ENCODE results near the gene FOXP1. TPM values are rescaled to one million over a fixed set of nuclear protein-coding genes. Genes with fewer than 3 reads are reported as not detected.

Gene FOXP1
- total RNA-seq, 1 experiment from 2014 or later: 2.9 TPM

DNA sequence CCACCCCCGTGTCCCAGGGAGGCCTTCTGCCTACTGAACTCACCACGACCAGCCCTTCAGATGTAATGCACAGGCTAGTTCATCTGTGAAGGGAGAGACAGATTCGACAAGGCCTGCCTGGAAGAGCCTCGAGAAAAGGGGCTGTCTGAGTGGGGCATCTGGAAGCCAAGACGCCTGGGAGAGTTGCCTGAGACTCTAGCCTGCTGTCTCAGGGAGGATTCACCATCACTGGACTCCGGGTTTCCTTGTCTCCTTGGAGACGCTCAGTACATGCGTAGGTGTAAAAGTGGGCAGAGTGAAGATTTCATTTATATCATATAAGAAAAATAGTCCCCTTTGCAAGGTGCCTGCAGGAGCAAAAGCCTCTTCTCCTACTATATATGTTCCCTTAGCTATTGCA lies 468.9 kb downstream of the FOXP1 start:
- Histone ChIP-seq H3K27ac (ENCODE audit: low read length) (no peak overlapping the region), H3K4me3 (ENCODE audit: low read depth in 2 of 2, low read length in 2 of 2) (no peak overlapping the region), H3K36me3 (ENCODE audit: control insufficient read depth, insufficient read depth, low read length) (no peaks in the 10 kb centered on the region), H3K4me1 (ENCODE audit: control insufficient read depth, insufficient read depth, low read length) (no peaks in the 10 kb centered on the region), H3K9me3 (ENCODE audit: control insufficient read depth, insufficient read depth, low read depth, low read length) (no peaks in the 10 kb centered on the region), H3K27me3 (ENCODE audit: control insufficient read depth, insufficient read depth, low read length) (no peaks in the 10 kb centered on the region)
- intact Hi-C loops (cut with micrococcal nuclease; ENCODE audit: unreplicated experiment): no loop called here
- BruUV-seq (replicated peaks): no TSS peak
- TF ChIP-seq, protein P1, sequence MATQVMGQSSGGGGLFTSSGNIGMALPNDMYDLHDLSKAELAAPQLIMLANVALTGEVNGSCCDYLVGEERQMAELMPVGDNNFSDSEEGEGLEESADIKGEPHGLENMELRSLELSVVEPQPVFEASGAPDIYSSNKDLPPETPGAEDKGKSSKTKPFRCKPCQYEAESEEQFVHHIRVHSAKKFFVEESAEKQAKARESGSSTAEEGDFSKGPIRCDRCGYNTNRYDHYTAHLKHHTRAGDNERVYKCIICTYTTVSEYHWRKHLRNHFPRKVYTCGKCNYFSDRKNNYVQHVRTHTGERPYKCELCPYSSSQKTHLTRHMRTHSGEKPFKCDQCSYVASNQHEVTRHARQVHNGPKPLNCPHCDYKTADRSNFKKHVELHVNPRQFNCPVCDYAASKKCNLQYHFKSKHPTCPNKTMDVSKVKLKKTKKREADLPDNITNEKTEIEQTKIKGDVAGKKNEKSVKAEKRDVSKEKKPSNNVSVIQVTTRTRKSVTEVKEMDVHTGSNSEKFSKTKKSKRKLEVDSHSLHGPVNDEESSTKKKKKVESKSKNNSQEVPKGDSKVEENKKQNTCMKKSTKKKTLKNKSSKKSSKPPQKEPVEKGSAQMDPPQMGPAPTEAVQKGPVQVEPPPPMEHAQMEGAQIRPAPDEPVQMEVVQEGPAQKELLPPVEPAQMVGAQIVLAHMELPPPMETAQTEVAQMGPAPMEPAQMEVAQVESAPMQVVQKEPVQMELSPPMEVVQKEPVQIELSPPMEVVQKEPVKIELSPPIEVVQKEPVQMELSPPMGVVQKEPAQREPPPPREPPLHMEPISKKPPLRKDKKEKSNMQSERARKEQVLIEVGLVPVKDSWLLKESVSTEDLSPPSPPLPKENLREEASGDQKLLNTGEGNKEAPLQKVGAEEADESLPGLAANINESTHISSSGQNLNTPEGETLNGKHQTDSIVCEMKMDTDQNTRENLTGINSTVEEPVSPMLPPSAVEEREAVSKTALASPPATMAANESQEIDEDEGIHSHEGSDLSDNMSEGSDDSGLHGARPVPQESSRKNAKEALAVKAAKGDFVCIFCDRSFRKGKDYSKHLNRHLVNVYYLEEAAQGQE (IDR thresholded peaks at IDR 0.05; ENCODE audit: insufficient read depth in 1 of 2, low read depth in 2 of 2, low read length in 1 of 2): no peak
- no peak for TF ChIP-seq SIN3A (IDR thresholded peaks at IDR 0.05; ENCODE audit: borderline replicate concordance, insufficient read depth, low read depth, low read length)
- TF ChIP-seq, protein P2, sequence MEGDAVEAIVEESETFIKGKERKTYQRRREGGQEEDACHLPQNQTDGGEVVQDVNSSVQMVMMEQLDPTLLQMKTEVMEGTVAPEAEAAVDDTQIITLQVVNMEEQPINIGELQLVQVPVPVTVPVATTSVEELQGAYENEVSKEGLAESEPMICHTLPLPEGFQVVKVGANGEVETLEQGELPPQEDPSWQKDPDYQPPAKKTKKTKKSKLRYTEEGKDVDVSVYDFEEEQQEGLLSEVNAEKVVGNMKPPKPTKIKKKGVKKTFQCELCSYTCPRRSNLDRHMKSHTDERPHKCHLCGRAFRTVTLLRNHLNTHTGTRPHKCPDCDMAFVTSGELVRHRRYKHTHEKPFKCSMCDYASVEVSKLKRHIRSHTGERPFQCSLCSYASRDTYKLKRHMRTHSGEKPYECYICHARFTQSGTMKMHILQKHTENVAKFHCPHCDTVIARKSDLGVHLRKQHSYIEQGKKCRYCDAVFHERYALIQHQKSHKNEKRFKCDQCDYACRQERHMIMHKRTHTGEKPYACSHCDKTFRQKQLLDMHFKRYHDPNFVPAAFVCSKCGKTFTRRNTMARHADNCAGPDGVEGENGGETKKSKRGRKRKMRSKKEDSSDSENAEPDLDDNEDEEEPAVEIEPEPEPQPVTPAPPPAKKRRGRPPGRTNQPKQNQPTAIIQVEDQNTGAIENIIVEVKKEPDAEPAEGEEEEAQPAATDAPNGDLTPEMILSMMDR (IDR thresholded peaks at IDR 0.05): no peak
- CTCF ChIA-PET: no interaction called here
- POLR2A ChIA-PET: no interaction called here
- no peak for DNase-seq (ENCODE audit: low read depth, low spot score)
- in situ Hi-C loops (cut with HindIII; ENCODE audit: low pct_unique_long_range_greater_than_20kb, low sequenced_read_pairs): no loop called here
- ATAC-seq: no peak

DNA sequence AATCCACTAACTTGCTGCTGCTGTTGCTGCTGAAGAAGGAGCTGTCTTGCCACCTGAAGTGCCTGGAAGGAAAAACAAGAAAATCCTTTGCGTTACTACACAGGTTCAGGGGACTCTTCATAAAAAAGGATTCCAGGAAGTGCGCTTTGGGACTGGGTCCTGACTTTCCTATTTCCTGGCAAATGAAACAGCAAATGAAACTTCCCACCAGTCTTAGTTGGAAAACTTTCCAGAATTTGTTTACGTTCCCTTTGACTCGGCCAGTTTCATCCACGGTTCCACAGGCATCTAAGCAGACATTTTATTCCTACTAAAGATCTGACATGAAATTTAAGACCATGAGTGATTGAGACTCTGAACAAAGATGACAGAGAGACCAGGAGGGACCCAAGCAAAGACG lies 471.0 kb downstream of the FOXP1 start:
- BruUV-seq (replicated peaks): no TSS peak
- intact Hi-C loops (cut with micrococcal nuclease; ENCODE audit: unreplicated experiment) (no loop called here), in situ Hi-C loops (cut with HindIII; ENCODE audit: low pct_unique_long_range_greater_than_20kb, low sequenced_read_pairs) (no loop called here)
- ChIA-PET POLR2A (interaction anchor here (0.6 kb wide), 1 partner anchor 54 kb away, joined by 10 read pairs; no protein-coding TSS in a partner anchor), CTCF (no interaction called here)
- ATAC-seq: no peak
- Histone ChIP-seq H3K36me3 (ENCODE audit: control insufficient read depth, insufficient read depth, low read length) (no peaks in the 10 kb centered on the region), H3K4me1 (ENCODE audit: control insufficient read depth, insufficient read depth, low read length) (no peaks in the 10 kb centered on the region), H3K27me3 (ENCODE audit: control insufficient read depth, insufficient read depth, low read length) (no peaks in the 10 kb centered on the region), H3K27ac (ENCODE audit: low read length) (no peak overlapping the region), H3K9me3 (ENCODE audit: control insufficient read depth, insufficient read depth, low read depth, low read length) (no peaks in the 10 kb centered on the region), H3K4me3 (ENCODE audit: low read depth in 2 of 2, low read length in 2 of 2) (no peak overlapping the region)
- no peak for DNase-seq (ENCODE audit: low read depth, low spot score)
- TF ChIP-seq SIN3A (IDR thresholded peaks at IDR 0.05; ENCODE audit: borderline replicate concordance, insufficient read depth, low read depth, low read length) (no peak), TCF7L2 (IDR thresholded peaks at IDR 0.05; ENCODE audit: low read depth, low read length) (no peak), POLR2AphosphoS5 (IDR thresholded peaks at IDR 0.05; ENCODE audit: low read depth, low read length) (no peak)
- TF ChIP-seq, protein P2 (IDR thresholded peaks at IDR 0.05): no peak
- TF ChIP-seq, protein P1 (IDR thresholded peaks at IDR 0.05; ENCODE audit: insufficient read depth in 1 of 2, low read depth in 2 of 2, low read length in 1 of 2): no peak

All from Panc1 (cell line).